ENCODE data around the gene P2RX4.
"Not testable (repeated sequence)": the region's sequence is repeated elsewhere in the genome, so short reads cannot be mapped to it uniquely, and the experiment has no call there.

Gene P2RX4

GRCh38 chr12:121245951-121246350 lies 36.0 kb downstream of the P2RX4 start:
- no peak for DNase-seq

GRCh38 chr12:121246893-121247557 lies 37.1 kb downstream of the P2RX4 start:
- no peak for DNase-seq

GRCh38 chr12:121248622-121249021 lies 38.7 kb downstream of the P2RX4 start:
- DNase-seq: no peak

GRCh38 chr12:121250359-121250758 lies 40.4 kb downstream of the P2RX4 start:
- no peak for DNase-seq

GRCh38 chr12:121251838-121252237 lies 41.9 kb downstream of the P2RX4 start:
- DNase-seq: no peak

GRCh38 chr12:121252712-121253345 lies 42.9 kb downstream of the P2RX4 start:
- DNase-seq: no peak

DNA sequence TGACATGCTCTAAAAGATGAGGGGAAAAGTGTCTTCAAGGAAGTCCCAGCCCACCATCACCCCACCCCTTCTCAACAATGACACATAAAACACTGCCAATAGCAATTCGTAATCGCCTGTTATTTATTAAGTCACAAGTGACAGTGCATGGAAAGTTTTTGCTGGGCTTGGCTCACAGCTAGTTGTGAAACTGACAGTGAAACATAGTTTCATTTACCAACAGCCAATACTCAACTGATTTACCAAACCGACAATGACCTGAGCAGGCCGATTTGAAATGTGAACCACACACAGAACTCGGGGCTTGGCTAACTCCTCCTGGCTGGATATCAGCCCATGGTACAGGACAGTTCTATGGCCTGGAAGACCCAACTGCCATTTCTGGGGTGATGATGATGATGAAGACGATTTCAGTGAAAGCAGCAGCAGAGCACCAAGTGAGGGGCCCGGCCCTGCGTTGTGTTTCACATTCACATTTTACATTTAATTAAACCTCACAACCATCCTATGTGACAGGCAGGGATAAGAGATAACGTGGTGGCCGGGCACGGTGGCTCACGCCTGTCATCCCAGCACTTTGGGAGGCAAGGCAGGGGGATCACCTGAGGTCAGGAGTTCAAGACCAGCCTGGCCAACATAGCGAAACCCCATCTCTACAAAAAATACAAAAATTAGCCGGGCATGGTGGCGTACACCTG lies 43.9 kb downstream of the P2RX4 start:
- no peak for DNase-seq

DNA sequence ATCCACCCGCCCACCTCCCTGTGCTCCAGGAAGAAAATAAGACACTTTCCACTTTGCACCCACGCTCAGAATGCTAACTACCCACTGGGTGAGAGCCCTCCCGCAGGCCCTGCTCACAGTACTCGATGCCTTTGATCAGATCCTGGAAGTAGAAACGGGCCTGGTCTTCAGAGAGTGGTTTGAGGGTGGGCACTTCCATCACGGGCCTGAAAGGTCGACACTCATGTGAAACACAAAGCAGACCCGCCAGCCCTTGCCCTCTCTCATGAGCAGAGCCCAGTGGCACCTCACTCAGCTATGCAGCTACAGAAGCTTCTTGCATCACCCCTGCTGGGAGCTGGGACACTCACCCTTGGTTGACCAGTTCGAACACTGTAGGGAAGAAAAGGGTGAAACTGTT lies 45.5 kb downstream of the P2RX4 start:
- DNase-seq: no peak

GRCh38 chr12:121257704-121258449 lies 47.9 kb downstream of the P2RX4 start:
- DNase-seq: not testable (repeated sequence)

DNA sequence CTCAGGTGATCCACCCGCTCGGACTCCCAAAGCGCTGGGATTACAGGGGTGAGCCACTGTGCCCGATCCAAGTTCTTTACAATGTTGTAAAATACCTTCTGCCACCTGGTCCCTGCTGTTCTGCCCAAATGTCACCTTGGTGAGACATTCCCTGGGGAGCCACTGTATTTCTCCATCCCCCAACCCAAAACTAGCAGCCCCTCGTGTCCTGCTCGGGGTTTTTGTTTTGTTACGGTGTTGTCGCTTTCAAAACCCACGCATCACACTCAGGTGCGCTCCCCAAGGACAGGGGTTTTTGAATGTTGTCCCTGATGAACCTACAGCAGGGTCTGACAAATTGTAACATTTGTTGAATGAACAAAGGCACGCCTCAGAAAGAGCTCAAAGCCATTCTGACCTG lies 49.1 kb downstream of the P2RX4 start:
- DNase-seq: no peak

- no peak for DNase-seq
Observed at GRCh38 chr12:121260091-121260490, 50.2 kb downstream of the P2RX4 start.

- no peak for DNase-seq
Observed at GRCh38 chr12:121261398-121261797, 51.5 kb downstream of the P2RX4 start.

DNA sequence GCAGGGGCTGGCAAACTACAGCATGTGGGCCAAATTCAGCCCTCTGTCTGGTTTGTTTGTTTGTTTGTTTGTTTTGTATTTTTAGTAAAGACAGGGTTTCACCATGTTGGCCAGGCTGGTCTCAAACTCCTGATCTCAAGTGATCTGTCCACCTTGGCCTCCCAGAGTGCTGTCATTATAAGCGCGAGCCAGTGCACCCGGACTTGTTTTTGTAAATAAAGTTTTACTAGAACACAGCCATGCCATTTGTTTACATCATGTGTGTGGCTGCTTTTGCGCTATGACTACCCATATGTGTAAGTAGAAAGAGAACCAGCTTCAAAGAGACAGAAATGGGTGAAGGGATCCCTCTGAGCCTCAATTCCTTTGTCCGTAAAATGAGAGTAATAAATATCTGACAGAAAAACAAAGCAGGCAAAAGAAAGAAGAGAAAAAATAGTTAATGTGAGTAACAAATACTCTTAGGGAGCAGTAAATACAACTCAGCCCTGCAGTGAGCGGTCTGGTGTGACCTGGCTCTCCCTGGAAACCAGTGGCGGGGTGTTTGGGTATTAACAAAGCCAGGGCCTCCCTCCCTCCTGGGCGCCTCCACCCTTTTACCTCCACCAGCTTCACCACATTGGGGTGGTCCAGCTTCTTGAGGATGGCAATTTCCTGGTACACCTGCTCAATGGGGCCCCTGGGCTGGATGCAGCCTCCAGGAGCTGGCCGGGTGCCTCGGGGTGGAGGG lies 53.4 kb downstream of the P2RX4 start:
- DNase-seq: no peak

DNA sequence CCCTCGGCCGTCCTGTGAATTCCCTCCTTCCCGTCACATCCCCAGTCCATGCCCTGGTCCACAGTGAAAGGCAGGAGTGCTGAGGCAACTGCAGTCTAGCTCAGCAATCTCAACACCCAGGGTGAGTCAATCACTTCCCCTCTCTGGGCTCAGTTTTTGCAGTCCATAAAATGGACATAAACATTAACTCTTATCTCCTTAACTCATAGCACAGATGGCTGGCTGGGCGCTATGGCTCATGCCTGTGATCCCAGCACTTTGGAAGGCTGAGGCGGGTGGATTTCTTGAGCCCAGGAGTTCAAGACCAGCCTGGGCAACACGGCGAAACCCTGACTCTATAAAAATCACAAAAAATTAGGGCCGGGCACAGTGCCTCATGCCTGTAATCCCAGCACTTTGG lies 54.2 kb downstream of the P2RX4 start:
- no peak for DNase-seq

- no peak for DNase-seq
Observed at GRCh38 chr12:121264951-121265515, 55.1 kb downstream of the P2RX4 start.

DNA sequence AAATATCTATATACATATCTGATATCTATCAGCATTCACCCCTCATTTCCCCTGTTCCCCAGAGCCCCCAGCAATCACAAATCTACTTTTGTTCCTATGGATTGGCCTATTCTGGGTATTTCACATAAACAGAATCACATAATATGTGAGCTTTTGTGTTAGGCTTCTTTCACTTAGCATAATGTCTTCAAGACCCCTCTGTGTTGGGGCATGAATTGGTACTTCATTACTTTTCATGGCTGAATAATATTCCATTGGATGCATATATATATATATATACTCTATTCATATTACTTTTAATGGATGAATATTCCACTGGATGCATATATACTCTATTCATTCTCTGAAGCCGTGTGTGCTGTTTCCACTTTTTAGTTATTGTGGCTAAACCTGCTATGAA lies 57.9 kb downstream of the P2RX4 start:
- DNase-seq: no peak

GRCh38 chr12:121273364-121273896 lies 63.5 kb downstream of the P2RX4 start:
- DNase-seq: no peak

DNA sequence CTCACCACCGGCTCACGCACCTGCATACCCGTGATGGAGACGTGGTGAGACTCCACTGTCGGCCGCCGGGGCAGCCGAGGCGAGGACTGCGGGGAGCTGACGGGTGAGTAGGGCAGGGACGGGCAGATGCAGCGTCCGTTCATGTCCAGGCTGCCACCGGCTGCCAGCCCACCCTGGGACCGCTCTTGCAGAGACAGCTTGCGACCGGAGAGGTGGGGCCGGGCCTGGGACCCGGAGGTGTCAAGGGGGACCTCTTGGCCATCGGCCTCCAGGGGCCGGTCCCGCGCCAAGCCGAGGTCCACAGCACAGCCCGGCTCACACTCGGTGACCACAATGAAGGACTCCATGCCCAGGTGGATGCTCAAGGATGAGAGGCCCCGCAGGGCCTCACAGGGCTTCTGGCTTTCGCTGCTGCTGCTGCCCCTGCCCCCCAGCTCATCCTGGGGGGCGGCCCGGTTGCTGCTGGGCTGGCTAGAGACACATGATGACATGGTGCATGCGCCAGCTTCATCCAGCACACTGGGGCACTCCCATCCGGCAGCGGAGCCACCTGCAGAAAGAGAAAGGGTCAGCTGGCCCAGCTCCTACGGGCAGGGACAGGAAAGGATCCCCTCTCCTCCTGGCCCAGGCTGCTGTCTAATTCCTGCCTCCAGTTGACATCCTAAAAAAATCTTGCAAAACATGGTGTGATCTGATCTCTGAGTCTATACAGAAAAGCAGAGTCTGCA lies 64.3 kb downstream of the P2RX4 start:
- no peak for DNase-seq

GRCh38 chr12:121277374-121277759 lies 67.4 kb downstream of the P2RX4 start:
- DNase-seq: no peak

GRCh38 chr12:121278169-121279070 lies 68.5 kb downstream of the P2RX4 start:
- no peak for DNase-seq

DNA sequence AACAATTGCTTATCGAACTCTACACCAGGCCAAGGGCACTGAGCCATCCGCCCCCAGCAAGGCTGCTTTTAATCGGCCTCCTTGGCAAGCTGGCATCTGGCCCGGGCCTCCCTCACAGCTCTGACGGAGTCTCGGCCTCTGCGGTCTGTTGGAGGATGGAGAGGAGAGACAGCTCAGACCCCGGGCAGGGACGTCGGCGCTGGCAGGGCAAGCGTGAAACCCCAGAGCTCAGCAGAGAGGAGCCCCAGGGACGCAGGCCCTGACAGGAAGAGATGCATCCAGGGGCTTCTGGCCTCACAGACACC lies 69.1 kb downstream of the P2RX4 start:
- no peak for DNase-seq
